IMR-90 (cell line): ENCODE results near the gene ARHGAP18. TPM values are rescaled to one million over a fixed set of nuclear protein-coding genes. Genes with fewer than 3 reads are reported as not detected.

ENCODE experiments used
- ATAC-seq: fragments of 200-7000 bp; cut with Tn5 transposase; 2 replicates; pipeline ENCODE4 v1.9.1; 2020; ENCODE audit warnings: low read depth, mild to moderate bottlenecking, moderate library complexity
- BruUV-seq: library from RNA; stranded (reverse); fragments of 400-500 nt; replicated peaks from 2 replicates; lab custom pipeline; 2021; lab: Mats Ljungman, UMichigan
- CTCF ChIA-PET: fragments of 300-600 bp; formaldehyde crosslinking; extraction: SDS; loops from one replicate; lab custom pipeline; 2021; ENCODE audit warnings: antibody characterized with exemption; lab: Yijun Ruan, JAX
- POLR2A ChIA-PET: fragments of 300-600 bp; sonication (Branson Sonifier 250); formaldehyde crosslinking; loops from one replicate; lab custom pipeline; 2022; ENCODE audit warnings: antibody characterized with exemption; ENCODE audit not compliant: unreplicated experiment; lab: Charles Lee
- DNase-seq: peaks from one replicate; pipeline ENCODE4 v3.0.0; 2013
- H2AFZ ChIP-seq: replicated peaks from 2 replicates; pipeline ENCODE3; 2013; ENCODE audit warnings: low read length, mild to moderate bottlenecking; ENCODE audit not compliant: poor library complexity
- H2AK5ac ChIP-seq: 2 replicates; pipeline ENCODE4 v1.6.1; 2013; ENCODE audit warnings: low read depth, low read length, inconsistent platforms
- H2AK9ac ChIP-seq: replicated peaks from 2 replicates; pipeline ENCODE3; 2013; ENCODE audit warnings: mild to moderate bottlenecking, low read depth, low read length, moderate library complexity; ENCODE audit not compliant: poor library complexity
- H2BK120ac ChIP-seq: 2 replicates; pipeline ENCODE4 v1.6.1; 2013; ENCODE audit warnings: low read depth, low read length, inconsistent platforms
- H2BK15ac ChIP-seq: 3 replicates; pipeline ENCODE4 v1.6.1; 2013; ENCODE audit warnings: low read depth, low read length, inconsistent platforms
- H2BK20ac ChIP-seq: 2 replicates; pipeline ENCODE4 v1.6.1; 2013; ENCODE audit warnings: low read depth, mild to moderate bottlenecking, inconsistent platforms, low read length, moderate library complexity
- H2BK5ac ChIP-seq: 2 replicates; pipeline ENCODE4 v1.6.1; 2013; ENCODE audit warnings: mild to moderate bottlenecking, low read depth, low read length, inconsistent platforms; ENCODE audit not compliant: poor library complexity, severe bottlenecking
- H3K14ac ChIP-seq: replicated peaks from 2 replicates; pipeline ENCODE4 v1.6.1; 2013; ENCODE audit warnings: low read depth, low read length, inconsistent platforms
- H3K18ac ChIP-seq: 2 replicates; pipeline ENCODE4 v1.6.1; 2013; ENCODE audit warnings: low read depth, low read length, control low read depth
- H3K23ac ChIP-seq: 2 replicates; pipeline ENCODE4 v1.6.1; 2013; ENCODE audit warnings: low read depth, low read length, inconsistent platforms
- H3K27ac ChIP-seq: 2 replicates; pipeline ENCODE4 v1.5.1; 2013; ENCODE audit warnings: mild to moderate bottlenecking, control low read depth, low read length; ENCODE audit not compliant: insufficient read depth
- H3K27me3 ChIP-seq: 2 replicates; pipeline ENCODE4 v1.6.1; 2013; ENCODE audit warnings: low read length; ENCODE audit not compliant: control insufficient read depth, insufficient read depth
- H3K36me3 ChIP-seq: 2 replicates; pipeline ENCODE4 v1.6.1; 2013; ENCODE audit warnings: low read length, mixed read lengths; ENCODE audit not compliant: control insufficient read depth, insufficient read depth
- H3K4ac ChIP-seq: 2 replicates; pipeline ENCODE4 v1.6.1; 2013; ENCODE audit warnings: low read depth, low read length, inconsistent platforms
- H3K4me1 ChIP-seq: 2 replicates; pipeline ENCODE4 v1.6.1; 2013; ENCODE audit warnings: low read length, mixed read lengths; ENCODE audit not compliant: control insufficient read depth, insufficient read depth
- H3K4me2 ChIP-seq: 2 replicates; pipeline ENCODE4 v1.6.1; 2013; ENCODE audit warnings: low read depth, mild to moderate bottlenecking, control low read depth, low read length, moderate library complexity
- H3K4me3 ChIP-seq: 2 replicates; pipeline ENCODE4 v1.5.1; 2013; ENCODE audit warnings: low read depth, mild to moderate bottlenecking, control low read depth, low read length, moderate library complexity; ENCODE audit not compliant: insufficient read depth
- H3K56ac ChIP-seq: 2 replicates; pipeline ENCODE4 v1.6.1; 2013; ENCODE audit warnings: low read length, inconsistent platforms; ENCODE audit not compliant: insufficient read depth; ENCODE audit errors: extremely low read depth
- H3K79me1 ChIP-seq, 2 experiments: 2 replicates each; pipeline ENCODE4 v1.6.1; 2013; ENCODE audit warnings: low read length in 2 of 2, inconsistent platforms in 1 of 2, low read depth in 1 of 2
- H3K9ac ChIP-seq: 2 replicates; pipeline ENCODE4 v1.6.1; 2013; ENCODE audit warnings: low read depth, low read length, control low read depth
- H3K9me1 ChIP-seq: 2 replicates; pipeline ENCODE4 v1.6.1; 2013; ENCODE audit warnings: low read length, inconsistent platforms; ENCODE audit not compliant: insufficient read depth
- H3K9me3 ChIP-seq: 2 replicates; pipeline ENCODE4 v1.6.1; 2013; ENCODE audit warnings: low read length; ENCODE audit not compliant: control insufficient read depth, insufficient read depth
- H4K20me1 ChIP-seq: 2 replicates; pipeline ENCODE4 v1.6.1; 2013; ENCODE audit warnings: low read length, inconsistent platforms; ENCODE audit not compliant: insufficient read depth
- H4K5ac ChIP-seq: 2 replicates; pipeline ENCODE4 v1.6.1; 2013; ENCODE audit warnings: mild to moderate bottlenecking, low read depth, low read length, control low read depth
- H4K8ac ChIP-seq, 2 experiments: 2 replicates each; pipeline ENCODE4 v1.6.1; 2013; ENCODE audit warnings: low read depth in 2 of 2, low read length in 2 of 2, control low read depth in 1 of 2, inconsistent platforms in 1 of 2
- H4K91ac ChIP-seq: 2 replicates; pipeline ENCODE4 v1.6.1; 2013; ENCODE audit warnings: low read depth, low read length, inconsistent platforms; ENCODE audit not compliant: insufficient read depth
- CEBPB ChIP-seq: IDR thresholded peaks from 2 replicates; pipeline ENCODE4 v1.6.1; 2012; ENCODE audit warnings: low read depth, low read length, improper control_type of control experiment
- CHD1 ChIP-seq: IDR thresholded peaks from 2 replicates; pipeline ENCODE4 v1.6.1; 2012; ENCODE audit warnings: low read depth, low read length, improper control_type of control experiment
- MXI1 ChIP-seq: IDR thresholded peaks from 2 replicates; pipeline ENCODE4 v1.6.1; 2012; ENCODE audit warnings: low read depth, mild to moderate bottlenecking, low read length, moderate library complexity, borderline replicate concordance
- NFE2L2 ChIP-seq: fragments of 150-350 bp; IDR thresholded peaks from 2 replicates; pipeline ENCODE4 v1.6.1; 2016; ENCODE audit warnings: low read depth, mild to moderate bottlenecking, low read length
- POLR2A ChIP-seq: IDR thresholded peaks from 2 replicates; pipeline ENCODE4 v1.6.1; 2012; ENCODE audit warnings: mild to moderate bottlenecking, low read depth, low read length
- RAD21 ChIP-seq: IDR thresholded peaks from 2 replicates; pipeline ENCODE4 v1.6.1; 2012; ENCODE audit warnings: low read length, improper control_type of control experiment
- RFX5 ChIP-seq: IDR thresholded peaks from 2 replicates; pipeline ENCODE4 v1.8.0; 2012; ENCODE audit warnings: low read depth, mild to moderate bottlenecking, low read length, moderate library complexity
- WGBS, 2 experiments: methylation state at CpG; one replicate each; pipeline versions ENCODE4 v1.1.5 to v1.1.7; 2013; ENCODE audit warnings: missing lambda C conversion rate in 2 of 2; ENCODE audit not compliant: insufficient read length in 1 of 2; ENCODE audit errors: extremely low coverage in 2 of 2; 5-methylcytosine and 5-hydroxymethylcytosine counted together
- dilution Hi-C: fragments of 300-500 bp; cut with HindIII; formaldehyde crosslinking; loops from one replicate; pipeline ENCODE4 v1.14.3; 2018; ENCODE audit warnings: low sequenced_read_pairs; ENCODE audit not compliant: unreplicated experiment
- in situ Hi-C: fragments of 300-500 bp; cut with MboI; formaldehyde crosslinking; loops from 3 replicates; pipeline ENCODE4 v1.14.3; 2019; ENCODE audit warnings: low sequenced_read_pairs, inconsistent platforms, mixed read lengths
- intact Hi-C: fragments of 100-400 bp; cut with micrococcal nuclease; formaldehyde crosslinking; loops from 2 replicates; pipeline ENCODE4 v1.10.0; 2022
- polyA plus RNA-seq, 3 experiments: library from polyadenylated mRNA; depleted of rRNA; stranded (reverse); fragments of >200 nt; gene quantifications; 2 replicates each; pipeline ENCODE4 v1.2.3, GENCODE V29; 2012; ENCODE audit warnings: low replicate concordance in 1 of 3
- total RNA-seq: library from RNA; depleted of rRNA; stranded (reverse); fragments of >200 nt; gene quantifications from 2 replicates; pipeline ENCODE4 v1.2.3, GENCODE V29; 2012
- TF ChIP-seq, protein P1 (sequence below): fragments of 150-350 bp; IDR thresholded peaks from 2 replicates; pipeline ENCODE4 v1.6.1; 2016; ENCODE audit warnings: low read depth, mild to moderate bottlenecking, low read length, moderate library complexity, borderline replicate concordance

Gene ARHGAP18
- total and polyA plus RNA-seq, 2 of the 4 experiments (the other 2 are of a cell fraction) = 6.2 to 17.0 TPM

DNA sequence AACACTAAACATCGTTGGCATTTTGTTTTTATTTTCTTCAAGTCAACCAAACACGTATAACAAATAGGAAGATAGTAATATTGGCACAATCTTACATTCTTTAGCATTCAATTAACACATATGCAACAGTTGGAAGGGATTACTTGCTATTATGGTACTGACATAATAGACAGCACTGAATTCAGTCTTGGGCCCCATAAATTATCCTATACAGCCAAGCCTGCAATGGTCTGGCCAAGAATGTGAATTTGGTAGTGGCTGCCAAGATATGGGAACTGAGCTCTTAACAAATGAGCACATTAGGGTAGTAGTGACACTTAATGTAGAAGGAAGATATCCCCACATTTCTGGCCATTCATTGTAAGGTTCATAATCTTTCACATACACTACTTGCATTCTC, 44.8 kb upstream of the ARHGAP18 start:
- CTCF ChIA-PET = no interaction called here
- Histone ChIP-seq H2BK15ac (no peak overlapping the region), H3K27ac (no peak overlapping the region), H2AFZ (no peak overlapping the region), H3K4ac (no peak overlapping the region), H3K9me1 (0 out of 2 replicates have a peak, but pooled peaks cover 3% of the 10 kb centered on the region), H3K14ac (no peak overlapping the region), H3K4me3 (no peak overlapping the region), H3K27me3 (no peaks in the 10 kb centered on the region), H3K23ac (no peak overlapping the region), H2AK9ac (no peak overlapping the region), H3K56ac (no peak overlapping the region), H3K18ac (no peak overlapping the region), H3K9ac (no peak overlapping the region), H2BK5ac (no peak overlapping the region), H3K36me3 (no peaks in the 10 kb centered on the region), H4K8ac (no peak overlapping the region), H4K20me1 (no peaks in the 10 kb centered on the region), H2BK20ac (no peak overlapping the region), H3K4me2 (no peak overlapping the region), H4K5ac (no peak overlapping the region), H3K9me3 (no peaks in the 10 kb centered on the region), H2AK5ac (no peak overlapping the region), H3K4me1 (peaks cover 5% of the 10 kb centered on the region), H2BK120ac (no peak overlapping the region), H4K91ac (no peak overlapping the region), H3K79me1 (no peaks in the 10 kb centered on the region)
- in situ Hi-C loops (no loop called here), dilution Hi-C loops (no loop called here), intact Hi-C loops (no loop called here)
- POLR2A ChIA-PET = no interaction called here
- no TSS peak for BruUV-seq
- ATAC-seq = no peak
- no peak for TF ChIP-seq CHD1
- no peak for TF ChIP-seq RAD21
- TF ChIP-seq MXI1 = no peak
- no peak for TF ChIP-seq POLR2A
- no peak for TF ChIP-seq NFE2L2
- TF ChIP-seq RFX5 = no peak
- no peak for TF ChIP-seq CEBPB
- TF ChIP-seq, protein P1, sequence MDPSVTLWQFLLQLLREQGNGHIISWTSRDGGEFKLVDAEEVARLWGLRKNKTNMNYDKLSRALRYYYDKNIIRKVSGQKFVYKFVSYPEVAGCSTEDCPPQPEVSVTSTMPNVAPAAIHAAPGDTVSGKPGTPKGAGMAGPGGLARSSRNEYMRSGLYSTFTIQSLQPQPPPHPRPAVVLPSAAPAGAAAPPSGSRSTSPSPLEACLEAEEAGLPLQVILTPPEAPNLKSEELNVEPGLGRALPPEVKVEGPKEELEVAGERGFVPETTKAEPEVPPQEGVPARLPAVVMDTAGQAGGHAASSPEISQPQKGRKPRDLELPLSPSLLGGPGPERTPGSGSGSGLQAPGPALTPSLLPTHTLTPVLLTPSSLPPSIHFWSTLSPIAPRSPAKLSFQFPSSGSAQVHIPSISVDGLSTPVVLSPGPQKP = no peak
- no peak for DNase-seq
- no CpG with 5 or more reads among the region's 2 CpGs for WGBS, 2 experiments
